Hematopoietic multipotent progenitor cell treated with erythropoietin and hydrocortisone succinate and interleukin-3 and kit ligand, for 17 days (in vitro differentiated cells): Measurements from ENCODE around the gene CTSD.

Experiments used
- DNase-seq: peaks from one replicate; pipeline ENCODE4 v3.0.0-alpha.2; 2015; ENCODE audit warnings: low spot score

CTSD gene

GRCh38 chr11:1744891-1745700 lies 18.6 kb downstream of the CTSD start:
- DNase-seq = no peak

GRCh38 chr11:1744137-1744886 lies 19.4 kb downstream of the CTSD start:
- no peak for DNase-seq

GRCh38 chr11:1743585-1744136 lies 20.1 kb downstream of the CTSD start:
- DNase-seq = no peak

- DNase-seq = no peak
Observed at GRCh38 chr11:1742869-1743584, 20.7 kb downstream of the CTSD start.

- no peak for DNase-seq
Observed at GRCh38 chr11:1742371-1742770, 21.4 kb downstream of the CTSD start.

- no peak for DNase-seq
Observed at GRCh38 chr11:1741741-1742140, 22.0 kb downstream of the CTSD start.

- DNase-seq = no peak
Observed at GRCh38 chr11:1740786-1741530, 22.8 kb downstream of the CTSD start.

- no peak for DNase-seq
Observed at GRCh38 chr11:1739576-1739975, 24.2 kb downstream of the CTSD start.

GRCh38 chr11:1738380-1738779 lies 25.3 kb downstream of the CTSD start:
- no peak for DNase-seq

- DNase-seq = no peak
Observed at GRCh38 chr11:1737080-1737757, 26.5 kb downstream of the CTSD start.

GRCh38 chr11:1736447-1736992 lies 27.2 kb downstream of the CTSD start:
- no peak for DNase-seq

GRCh38 chr11:1735271-1735670 lies 28.5 kb downstream of the CTSD start:
- no peak for DNase-seq

- DNase-seq = no peak
Observed at GRCh38 chr11:1734641-1735081, 29.1 kb downstream of the CTSD start.

- no peak for DNase-seq
Observed at GRCh38 chr11:1733716-1734640, 29.7 kb downstream of the CTSD start.

- no peak for DNase-seq
Observed at GRCh38 chr11:1733009-1733715, 30.6 kb downstream of the CTSD start.

GRCh38 chr11:1732418-1733008 lies 31.2 kb downstream of the CTSD start:
- no peak for DNase-seq

GRCh38 chr11:1731451-1732059 lies 32.2 kb downstream of the CTSD start:
- DNase-seq = no peak

- DNase-seq = no peak
Observed at GRCh38 chr11:1730059-1730629, 33.6 kb downstream of the CTSD start.
